HG02981 (cell line): ENCODE data around the gene SUV39H2.
"Not testable (repeated sequence)": the region's sequence is repeated elsewhere in the genome, so short reads cannot be mapped to it uniquely, and the experiment has no call there.

ENCODE experiments used
- ATAC-seq: cut with Tn5 transposase; IDR thresholded peaks from one replicate; pipeline ENCODE4 v1.9.1; 2021; ENCODE audit warnings: mild to moderate bottlenecking, moderate library complexity; ENCODE audit not compliant: unreplicated experiment

The SUV39H2 gene

GRCh38 chr10:14930610-14931009 lies 51.9 kb downstream of the SUV39H2 start:
- ATAC-seq = no peak

GRCh38 chr10:14936584-14936983 lies 57.9 kb downstream of the SUV39H2 start:
- ATAC-seq = no peak

GRCh38 chr10:14938971-14939370 lies 60.3 kb downstream of the SUV39H2 start:
- not testable (repeated sequence) for ATAC-seq

GRCh38 chr10:14942147-14942949 lies 63.7 kb downstream of the SUV39H2 start:
- peak; percentile 89 for ATAC-seq

- ATAC-seq = not testable (repeated sequence)
These were observed 64.3 kb downstream of the SUV39H2 start for GRCh38 chr10:14942950-14943338.

- no peak for ATAC-seq
These were observed 66.4 kb downstream of the SUV39H2 start for GRCh38 chr10:14945108-14945507.

- no peak for ATAC-seq
These were observed 68.6 kb downstream of the SUV39H2 start for GRCh38 chr10:14947268-14947667.

- ATAC-seq = no peak
These were observed 70.6 kb downstream of the SUV39H2 start for GRCh38 chr10:14949291-14949690.

GRCh38 chr10:14952851-14953423 lies 74.3 kb downstream of the SUV39H2 start:
- ATAC-seq = no peak

- ATAC-seq = peak; percentile 40
These were observed 74.8 kb downstream of the SUV39H2 start for GRCh38 chr10:14953424-14954000.
